ENCODE results near the gene IDUA.
A peak's percentile ranks its signal among the peaks of the same experiment; 100 is the strongest.

Gene IDUA

GRCh38 chr4:989722-990471, 3.1 kb downstream of the IDUA start:
- H3K4me1 ChIP-seq (ENCODE audit: control extremely low read depth in 1 of 4, control insufficient read depth in 4 of 4, insufficient read depth in 4 of 4, low read length in 3 of 4): peaks cover 6 to 27% (median 26%) of the 10 kb centered on the region in 4 experiments
- H3K9me3 ChIP-seq (ENCODE audit: control extremely low read depth in 1 of 5, control insufficient read depth in 4 of 5, insufficient read depth in 2 of 5, low read depth in 1 of 5, low read length in 4 of 5): no peaks in the 10 kb centered on the region
- H3K36me3 ChIP-seq (ENCODE audit: control insufficient read depth in 4 of 4, insufficient read depth in 4 of 4, low read length in 3 of 4): peaks cover 0 to 26% (median 13%) of the 10 kb centered on the region in 4 experiments
- no peaks in the 10 kb centered on the region for H3K27me3 ChIP-seq (replicated peaks in 2 of 5; ENCODE audit: control insufficient read depth in 4 of 5, insufficient read depth in 5 of 5, low read length in 4 of 5)
- ChIA-PET CTCF (no interaction called here), POLR2A (no interaction called here)
- no peak overlapping the region for H3K27ac ChIP-seq (ENCODE audit: insufficient read depth in 1 of 2, low read depth in 1 of 2, low read length in 2 of 2, poor library complexity in 1 of 2, severe bottlenecking in 2 of 2)
- no peak for DNase-seq
- H3K4me3 ChIP-seq (ENCODE audit: control insufficient read depth in 1 of 7, extremely low read depth in 1 of 7, insufficient read depth in 4 of 7, low read depth in 2 of 7, low read length in 6 of 7): no peak overlapping the region
- 95% methylated on average over 53 of the region's 58 CpGs for WGBS (ENCODE audit: insufficient coverage)

GRCh38 chr4:990746-991367, 4.0 kb downstream of the IDUA start:
- 94% methylated on average over 22 of the region's 26 CpGs for WGBS (ENCODE audit: insufficient coverage)
- H3K27me3 ChIP-seq (replicated peaks in 2 of 5; ENCODE audit: control insufficient read depth in 4 of 5, insufficient read depth in 5 of 5, low read length in 4 of 5): peaks cover 0 to 6% (median 2%) of the 10 kb centered on the region in 5 experiments
- peaks cover 0 to 26% (median 13%) of the 10 kb centered on the region in 4 experiments for H3K36me3 ChIP-seq (ENCODE audit: control insufficient read depth in 4 of 4, insufficient read depth in 4 of 4, low read length in 3 of 4)
- H3K4me3 ChIP-seq (ENCODE audit: control insufficient read depth in 1 of 7, extremely low read depth in 1 of 7, insufficient read depth in 4 of 7, low read depth in 2 of 7, low read length in 6 of 7): no peak overlapping the region
- CTCF ChIA-PET: no interaction called here
- H3K9me3 ChIP-seq (ENCODE audit: control extremely low read depth in 1 of 5, control insufficient read depth in 4 of 5, insufficient read depth in 2 of 5, low read depth in 1 of 5, low read length in 4 of 5): no peaks in the 10 kb centered on the region
- DNase-seq: no peak
- H3K27ac ChIP-seq (ENCODE audit: insufficient read depth in 1 of 2, low read depth in 1 of 2, low read length in 2 of 2, poor library complexity in 1 of 2, severe bottlenecking in 2 of 2): no peak overlapping the region
- POLR2A ChIA-PET: no interaction called here
- H3K4me1 ChIP-seq (ENCODE audit: control extremely low read depth in 1 of 4, control insufficient read depth in 4 of 4, insufficient read depth in 4 of 4, low read length in 3 of 4): peaks cover 6 to 20% (median 16%) of the 10 kb centered on the region in 4 experiments

- POLR2A ChIA-PET: no interaction called here
- Histone ChIP-seq H3K27me3 (replicated peaks in 2 of 5; ENCODE audit: control insufficient read depth in 4 of 5, insufficient read depth in 5 of 5, low read length in 4 of 5) (peaks cover 0 to 14% (median 7%) of the 10 kb centered on the region in 5 experiments), H3K4me1 (ENCODE audit: control extremely low read depth in 1 of 4, control insufficient read depth in 4 of 4, insufficient read depth in 4 of 4, low read length in 3 of 4) (peaks cover 0 to 13% (median 8%) of the 10 kb centered on the region in 4 experiments), H3K36me3 (ENCODE audit: control insufficient read depth in 4 of 4, insufficient read depth in 4 of 4, low read length in 3 of 4) (peaks cover 0 to 26% (median 13%) of the 10 kb centered on the region in 4 experiments), H3K9me3 (ENCODE audit: control extremely low read depth in 1 of 5, control insufficient read depth in 4 of 5, insufficient read depth in 2 of 5, low read depth in 1 of 5, low read length in 4 of 5) (no peaks in the 10 kb centered on the region), H3K4me3 (ENCODE audit: control insufficient read depth in 1 of 7, extremely low read depth in 1 of 7, insufficient read depth in 4 of 7, low read depth in 2 of 7, low read length in 6 of 7) (no peak overlapping the region), H3K27ac (ENCODE audit: insufficient read depth in 1 of 2, low read depth in 1 of 2, low read length in 2 of 2, poor library complexity in 1 of 2, severe bottlenecking in 2 of 2) (peak overlapping the region in 1 of 2 experiments; percentile 66)
- 97% methylated on average over 48 of the region's 50 CpGs for WGBS (ENCODE audit: insufficient coverage)
- DNase-seq: no peak
- CTCF ChIA-PET: interaction anchor here (0.6 kb wide), 1 partner anchor 189 kb away, joined by 3 read pairs; no protein-coding TSS in a partner anchor
Measured at GRCh38 chr4:991451-992296, 4.8 kb downstream of the IDUA start.

GRCh38 chr4:992297-993110, 5.7 kb downstream of the IDUA start:
- Histone ChIP-seq H3K27me3 (replicated peaks in 2 of 5; ENCODE audit: control insufficient read depth in 4 of 5, insufficient read depth in 5 of 5, low read length in 4 of 5) (peaks cover 0 to 21% (median 7%) of the 10 kb centered on the region in 5 experiments), H3K36me3 (ENCODE audit: control insufficient read depth in 4 of 4, insufficient read depth in 4 of 4, low read length in 3 of 4) (peaks cover 0 to 26% (median 13%) of the 10 kb centered on the region in 4 experiments), H3K4me3 (ENCODE audit: control insufficient read depth in 1 of 7, extremely low read depth in 1 of 7, insufficient read depth in 4 of 7, low read depth in 2 of 7, low read length in 6 of 7) (no peak overlapping the region), H3K4me1 (ENCODE audit: control extremely low read depth in 1 of 4, control insufficient read depth in 4 of 4, insufficient read depth in 4 of 4, low read length in 3 of 4) (peaks cover 0 to 13% (median 8%) of the 10 kb centered on the region in 4 experiments), H3K27ac (ENCODE audit: insufficient read depth in 1 of 2, low read depth in 1 of 2, low read length in 2 of 2, poor library complexity in 1 of 2, severe bottlenecking in 2 of 2) (peak overlapping the region in 1 of 2 experiments; percentile 66), H3K9me3 (ENCODE audit: control extremely low read depth in 1 of 5, control insufficient read depth in 4 of 5, insufficient read depth in 2 of 5, low read depth in 1 of 5, low read length in 4 of 5) (no peaks in the 10 kb centered on the region)
- ChIA-PET POLR2A (no interaction called here), CTCF (interaction anchor here (0.6 kb wide), 1 partner anchor 190 kb away, joined by 3 read pairs; no protein-coding TSS in a partner anchor)
- DNase-seq: no peak
- WGBS (ENCODE audit: insufficient coverage): 95% methylated on average over 22 of the region's 25 CpGs

- peaks cover 0 to 30% (median 10%) of the 10 kb centered on the region in 5 experiments for H3K27me3 ChIP-seq (replicated peaks in 2 of 5; ENCODE audit: control insufficient read depth in 4 of 5, insufficient read depth in 5 of 5, low read length in 4 of 5)
- peaks cover 0 to 11% (median 7%) of the 10 kb centered on the region in 4 experiments for H3K4me1 ChIP-seq (ENCODE audit: control extremely low read depth in 1 of 4, control insufficient read depth in 4 of 4, insufficient read depth in 4 of 4, low read length in 3 of 4)
- DNase-seq: no peak
- peak within 1 kb of the TSS in 1 of 2 experiments; percentile 66 for H3K27ac ChIP-seq (ENCODE audit: insufficient read depth in 1 of 2, low read depth in 1 of 2, low read length in 2 of 2, poor library complexity in 1 of 2, severe bottlenecking in 2 of 2)
- no peak within 1 kb of the TSS for H3K4me3 ChIP-seq (ENCODE audit: control insufficient read depth in 1 of 7, extremely low read depth in 1 of 7, insufficient read depth in 4 of 7, low read depth in 2 of 7, low read length in 6 of 7)
- no peaks in the 10 kb centered on the region for H3K9me3 ChIP-seq (ENCODE audit: control extremely low read depth in 1 of 5, control insufficient read depth in 4 of 5, insufficient read depth in 2 of 5, low read depth in 1 of 5, low read length in 4 of 5)
- ChIA-PET POLR2A (interaction anchor here (0.6 kb wide), 1 partner anchor 187 kb away, joined by 3 read pairs; no protein-coding TSS in a partner anchor), CTCF (no interaction called here)
- 95% methylated on average over 27 of the region's 37 CpGs for WGBS (ENCODE audit: insufficient coverage)
- H3K36me3 ChIP-seq (ENCODE audit: control insufficient read depth in 4 of 4, insufficient read depth in 4 of 4, low read length in 3 of 4): peaks cover 0 to 26% (median 13%) of the 10 kb centered on the region in 4 experiments
Measured at GRCh38 chr4:993111-994029, 6.5 kb downstream of the IDUA start, which contains the start of gene SLC26A1. Gene SLC26A1, minus strand, starts transcription at chr4:993404. Its CDS starts 1,701 bp downstream, at chr4:991703.

Measured in common myeloid progenitor, CD34-positive (primary cell).